ENCODE results near the gene P2RY1.
"Not testable (repeated sequence)": the region's sequence is repeated elsewhere in the genome, so short reads cannot be mapped to it uniquely, and the experiment has no call there.

The P2RY1 gene

DNA sequence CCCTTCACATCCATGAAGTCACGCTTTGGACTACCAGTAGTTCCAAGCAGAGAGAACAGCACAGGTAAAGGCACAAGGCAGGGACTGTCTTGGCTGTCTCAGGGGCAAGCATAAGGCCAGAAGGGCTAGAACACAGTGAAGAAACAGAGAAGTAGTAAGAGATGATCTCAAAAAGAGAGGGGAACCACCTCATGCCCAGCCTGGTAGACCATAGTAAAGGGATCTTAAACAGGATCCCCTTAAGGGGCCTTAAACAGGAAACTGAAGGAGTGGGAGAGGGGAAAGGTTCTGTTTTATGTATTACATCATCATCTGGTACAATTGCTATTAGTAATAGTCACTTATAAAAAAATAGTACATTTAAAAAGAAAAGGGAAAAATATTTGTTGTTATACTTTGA is 25.8 kb downstream of the P2RY1 start:
- H3K27me3 ChIP-seq (ENCODE audit: insufficient read depth, low read length, poor library complexity) = no peaks in the 10 kb centered on the region
- no peak overlapping the region for H2AFZ ChIP-seq (ENCODE audit: low read depth, low read length)
- no peaks in the 10 kb centered on the region for H3K79me2 ChIP-seq (ENCODE audit: insufficient read depth, low read length)
- DNase-seq (no peak), ATAC-seq (ENCODE audit: insufficient read depth, low read depth) (no peak)
- no peak overlapping the region for H3K4me3 ChIP-seq (ENCODE audit: low read depth in 1 of 2, low read length in 2 of 2)
- H4K20me1 ChIP-seq (ENCODE audit: insufficient read depth, low read length) = no peaks in the 10 kb centered on the region
- no peaks in the 10 kb centered on the region for H3K4me1 ChIP-seq (ENCODE audit: insufficient read depth, low read length)
- H3K9ac ChIP-seq (ENCODE audit: low read depth, low read length) = no peak overlapping the region
- H3K9me3 ChIP-seq (ENCODE audit: insufficient read depth, low read length, severe bottlenecking) = no peaks in the 10 kb centered on the region
- no peaks in the 10 kb centered on the region for H3K36me3 ChIP-seq (ENCODE audit: insufficient read depth, low read length)
- H3K27ac ChIP-seq (ENCODE audit: low read length) = no peak overlapping the region
- TF ChIP-seq, protein P1, sequence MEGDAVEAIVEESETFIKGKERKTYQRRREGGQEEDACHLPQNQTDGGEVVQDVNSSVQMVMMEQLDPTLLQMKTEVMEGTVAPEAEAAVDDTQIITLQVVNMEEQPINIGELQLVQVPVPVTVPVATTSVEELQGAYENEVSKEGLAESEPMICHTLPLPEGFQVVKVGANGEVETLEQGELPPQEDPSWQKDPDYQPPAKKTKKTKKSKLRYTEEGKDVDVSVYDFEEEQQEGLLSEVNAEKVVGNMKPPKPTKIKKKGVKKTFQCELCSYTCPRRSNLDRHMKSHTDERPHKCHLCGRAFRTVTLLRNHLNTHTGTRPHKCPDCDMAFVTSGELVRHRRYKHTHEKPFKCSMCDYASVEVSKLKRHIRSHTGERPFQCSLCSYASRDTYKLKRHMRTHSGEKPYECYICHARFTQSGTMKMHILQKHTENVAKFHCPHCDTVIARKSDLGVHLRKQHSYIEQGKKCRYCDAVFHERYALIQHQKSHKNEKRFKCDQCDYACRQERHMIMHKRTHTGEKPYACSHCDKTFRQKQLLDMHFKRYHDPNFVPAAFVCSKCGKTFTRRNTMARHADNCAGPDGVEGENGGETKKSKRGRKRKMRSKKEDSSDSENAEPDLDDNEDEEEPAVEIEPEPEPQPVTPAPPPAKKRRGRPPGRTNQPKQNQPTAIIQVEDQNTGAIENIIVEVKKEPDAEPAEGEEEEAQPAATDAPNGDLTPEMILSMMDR (IDR thresholded peaks at IDR 0.05; ENCODE audit: borderline replicate concordance, extremely low read depth, low read length, poor library complexity, severe bottlenecking) = no peak
- no peak for TF ChIP-seq EZH2 (IDR thresholded peaks at IDR 0.05; ENCODE audit: borderline replicate concordance, low read depth, low read length, severe bottlenecking)
- H3K4me2 ChIP-seq (ENCODE audit: insufficient read depth, low read length) = no peak overlapping the region

DNA sequence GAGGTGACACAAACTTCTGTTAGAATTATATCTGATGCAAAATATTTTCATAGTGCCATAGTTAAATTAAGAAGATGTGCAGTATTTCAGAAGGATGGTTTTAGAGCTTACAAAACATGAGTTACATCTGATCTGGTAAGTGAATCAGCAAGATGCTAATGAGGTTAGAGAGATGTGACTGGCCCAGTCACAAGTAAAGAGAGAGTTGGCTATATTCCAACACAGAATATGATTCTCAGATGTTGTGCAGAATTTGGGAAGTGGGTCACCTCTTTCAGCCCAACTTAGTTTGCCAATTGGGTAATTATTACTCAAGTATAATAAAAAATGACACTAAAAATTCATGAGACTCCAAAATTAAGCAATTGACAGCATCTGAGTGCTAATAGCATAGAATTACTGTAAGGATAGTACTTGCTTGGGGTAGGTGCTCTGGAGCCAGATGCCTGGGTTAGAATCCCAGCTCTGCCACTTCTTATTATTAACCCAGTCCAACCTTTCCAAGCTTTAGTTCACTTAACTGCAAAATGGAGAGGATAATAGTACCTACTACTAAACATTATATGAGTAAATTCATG is 30.8 kb downstream of the P2RY1 start:
- Histone ChIP-seq H3K9ac (ENCODE audit: low read depth, low read length) (no peak overlapping the region), H3K9me3 (ENCODE audit: insufficient read depth, low read length, severe bottlenecking) (no peaks in the 10 kb centered on the region), H3K27me3 (ENCODE audit: insufficient read depth, low read length, poor library complexity) (no peaks in the 10 kb centered on the region), H3K4me1 (ENCODE audit: insufficient read depth, low read length) (no peaks in the 10 kb centered on the region), H3K4me3 (ENCODE audit: low read depth in 1 of 2, low read length in 2 of 2) (no peak overlapping the region), H4K20me1 (ENCODE audit: insufficient read depth, low read length) (no peaks in the 10 kb centered on the region), H3K27ac (ENCODE audit: low read length) (no peak overlapping the region), H3K4me2 (ENCODE audit: insufficient read depth, low read length) (no peak overlapping the region), H3K36me3 (ENCODE audit: insufficient read depth, low read length) (no peaks in the 10 kb centered on the region), H2AFZ (ENCODE audit: low read depth, low read length) (no peak overlapping the region), H3K79me2 (ENCODE audit: insufficient read depth, low read length) (no peaks in the 10 kb centered on the region)
- no peak for TF ChIP-seq EZH2 (IDR thresholded peaks at IDR 0.05; ENCODE audit: borderline replicate concordance, low read depth, low read length, severe bottlenecking)
- TF ChIP-seq, protein P1 (IDR thresholded peaks at IDR 0.05; ENCODE audit: borderline replicate concordance, extremely low read depth, low read length, poor library complexity, severe bottlenecking) = no peak
- no peak for ATAC-seq (ENCODE audit: insufficient read depth, low read depth)
- DNase-seq = no peak

DNA sequence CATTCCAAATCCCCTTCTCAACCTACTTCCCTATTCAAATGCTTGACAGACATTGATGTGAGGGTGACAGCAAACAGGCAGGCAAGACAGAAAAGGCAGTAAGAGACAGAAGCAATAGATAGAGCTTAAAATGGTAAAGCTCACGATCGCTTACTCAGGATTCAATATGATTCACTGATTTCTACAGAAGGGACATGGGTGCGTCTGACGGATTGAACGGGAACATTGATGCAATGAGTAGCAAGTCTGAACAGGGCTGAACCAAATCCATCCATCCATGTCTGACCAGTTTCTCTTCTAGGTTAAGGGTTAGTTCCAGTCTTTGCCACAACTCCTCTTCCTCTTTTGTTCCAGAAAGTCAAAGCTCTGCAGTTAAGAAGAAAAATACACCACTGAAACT is 35.1 kb downstream of the P2RY1 start:
- TF ChIP-seq, protein P1 (IDR thresholded peaks at IDR 0.05; ENCODE audit: borderline replicate concordance, extremely low read depth, low read length, poor library complexity, severe bottlenecking) = no peak
- no peak for TF ChIP-seq EZH2 (IDR thresholded peaks at IDR 0.05; ENCODE audit: borderline replicate concordance, low read depth, low read length, severe bottlenecking)
- H3K4me3 ChIP-seq (ENCODE audit: low read depth in 1 of 2, low read length in 2 of 2) = no peak overlapping the region
- H3K79me2 ChIP-seq (ENCODE audit: insufficient read depth, low read length) = no peaks in the 10 kb centered on the region
- H4K20me1 ChIP-seq (ENCODE audit: insufficient read depth, low read length) = no peaks in the 10 kb centered on the region
- no peak overlapping the region for H3K4me2 ChIP-seq (ENCODE audit: insufficient read depth, low read length)
- no peaks in the 10 kb centered on the region for H3K36me3 ChIP-seq (ENCODE audit: insufficient read depth, low read length)
- no peak overlapping the region for H3K27ac ChIP-seq (ENCODE audit: low read length)
- H3K4me1 ChIP-seq (ENCODE audit: insufficient read depth, low read length) = no peaks in the 10 kb centered on the region
- H2AFZ ChIP-seq (ENCODE audit: low read depth, low read length) = no peak overlapping the region
- no peak for DNase-seq
- no peaks in the 10 kb centered on the region for H3K9me3 ChIP-seq (ENCODE audit: insufficient read depth, low read length, severe bottlenecking)
- ATAC-seq (ENCODE audit: insufficient read depth, low read depth) = no peak
- H3K27me3 ChIP-seq (ENCODE audit: insufficient read depth, low read length, poor library complexity) = no peaks in the 10 kb centered on the region
- no peak overlapping the region for H3K9ac ChIP-seq (ENCODE audit: low read depth, low read length)

DNA sequence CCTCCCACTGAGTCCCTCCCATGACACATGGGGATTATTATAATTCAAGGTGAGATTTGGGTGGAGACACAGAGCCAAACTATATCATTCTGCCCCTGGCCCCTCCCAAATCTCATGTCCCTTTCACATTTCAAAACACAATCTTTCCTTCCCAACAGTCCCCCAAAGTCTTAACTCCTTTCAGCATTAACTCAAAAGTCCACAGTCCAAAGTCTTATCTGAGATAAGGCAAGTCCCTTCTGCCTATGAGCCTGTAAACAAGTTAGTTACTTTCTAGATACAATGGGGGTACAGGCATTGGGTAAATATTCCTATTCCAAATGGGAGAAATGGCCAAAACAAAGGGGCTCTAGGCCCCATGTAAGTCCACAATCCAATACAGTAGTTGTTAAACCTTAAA is 38.4 kb downstream of the P2RY1 start:
- not testable (repeated sequence) for ATAC-seq (ENCODE audit: insufficient read depth, low read depth); DNase-seq; H2AFZ ChIP-seq (ENCODE audit: low read depth, low read length); H3K27ac ChIP-seq (ENCODE audit: low read length); H3K4me1 ChIP-seq (ENCODE audit: insufficient read depth, low read length); H3K4me2 ChIP-seq (ENCODE audit: insufficient read depth, low read length); H3K9ac ChIP-seq (ENCODE audit: low read depth, low read length); H3K9me3 ChIP-seq (ENCODE audit: insufficient read depth, low read length, severe bottlenecking); H3K4me3 ChIP-seq (ENCODE audit: low read depth in 1 of 2, low read length in 2 of 2); H3K36me3 ChIP-seq (ENCODE audit: insufficient read depth, low read length); H3K27me3 ChIP-seq (ENCODE audit: insufficient read depth, low read length, poor library complexity); H4K20me1 ChIP-seq (ENCODE audit: insufficient read depth, low read length); H3K79me2 ChIP-seq (ENCODE audit: insufficient read depth, low read length)

Data from DND-41 (cell line).